HTR-8/SVneo (cell line): ENCODE measurements around the gene ANKRD27.

Experiments
- DNase-seq: peaks from one replicate; pipeline ENCODE4 v3.0.0; 2011; ENCODE audit warnings: low spot score, mixed read lengths; ENCODE audit not compliant: insufficient read length
- FAIRE-seq: peaks from 2 replicates; lab custom pipeline; 2011; peaks lifted over from hg19 to GRCh38; lab: Jason Lieb, UNC

ANKRD27 gene

DNA sequence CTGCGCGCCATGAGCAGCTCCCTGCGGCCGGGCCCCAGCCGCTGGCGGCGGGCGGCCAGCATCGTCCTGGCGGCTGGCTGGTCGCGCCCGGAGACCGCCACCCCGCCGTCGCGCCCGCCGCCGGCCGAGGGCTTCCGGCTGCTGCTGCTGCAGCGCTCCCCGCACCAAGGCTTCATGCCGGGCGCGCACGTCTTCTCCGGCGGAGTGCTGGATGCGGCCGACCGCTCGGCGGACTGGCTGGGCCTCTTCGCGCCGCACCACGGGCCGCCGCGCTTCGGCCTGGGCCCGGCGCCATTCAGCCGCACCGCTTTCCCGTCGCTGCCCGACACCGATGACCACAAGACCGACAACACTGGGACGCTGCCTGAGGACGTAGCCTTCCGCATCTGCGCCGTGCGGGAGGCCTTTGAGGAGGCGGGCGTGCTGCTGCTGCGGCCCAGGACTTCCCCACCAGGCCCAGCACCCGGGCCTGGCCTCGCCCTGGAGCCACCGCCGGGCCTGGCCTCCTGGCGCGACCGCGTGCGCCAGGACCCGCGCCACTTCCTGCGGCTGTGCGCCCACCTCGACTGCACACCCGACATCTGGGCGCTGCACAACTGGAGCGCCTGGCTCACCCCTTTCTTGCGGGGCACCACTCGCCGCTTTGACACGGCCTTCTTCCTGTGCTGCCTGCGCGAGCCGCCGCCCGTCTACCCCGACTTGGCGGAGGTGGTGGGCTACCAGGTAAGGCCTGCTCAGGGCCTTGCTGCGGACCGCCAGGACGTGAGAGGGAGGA is 17.2 kb upstream of the ANKRD27 start:
- FAIRE-seq, result no peak
- DNase-seq, result no peak

DNA sequence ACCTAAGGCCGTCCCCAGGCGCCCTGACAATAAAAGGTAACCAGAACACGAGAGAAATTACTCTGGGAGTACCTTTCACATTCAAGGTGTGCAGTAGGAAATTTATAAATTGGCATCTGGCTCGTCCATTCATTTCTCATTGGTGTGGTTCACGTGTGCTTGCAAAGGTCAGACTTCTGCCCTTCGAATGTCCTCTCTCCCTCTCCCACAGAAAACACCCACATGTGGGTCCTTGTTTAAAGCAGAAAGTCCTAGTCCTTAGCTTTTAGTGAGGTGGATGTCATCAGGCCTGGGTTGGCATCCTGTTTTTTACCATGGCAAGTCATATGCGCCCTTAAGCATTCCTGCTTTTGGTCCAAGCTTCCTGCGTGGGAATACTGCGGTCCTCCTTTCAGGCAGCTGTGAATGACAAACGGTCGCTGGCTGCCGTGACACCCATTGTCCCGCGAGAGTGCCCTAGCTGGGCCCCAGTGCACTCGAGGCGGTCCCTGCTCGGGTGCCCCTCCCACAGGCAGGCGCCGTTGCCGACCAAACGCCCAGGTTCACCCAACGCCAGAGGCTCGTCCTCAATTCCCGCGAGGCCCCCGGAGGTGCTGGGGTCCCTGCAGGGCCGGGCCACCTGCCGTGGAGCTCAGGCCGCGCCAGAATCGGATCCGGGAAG is 16.4 kb upstream of the ANKRD27 start, which contains the start of gene NUDT19:
TSS of gene NUDT19 (plus strand) at position 531 of the 661 bp plus-strand sequence. CDS start 140 bp downstream, outside the sequence.
- peak; percentile 31 for FAIRE-seq
- peak; percentile 90 for DNase-seq

DNA sequence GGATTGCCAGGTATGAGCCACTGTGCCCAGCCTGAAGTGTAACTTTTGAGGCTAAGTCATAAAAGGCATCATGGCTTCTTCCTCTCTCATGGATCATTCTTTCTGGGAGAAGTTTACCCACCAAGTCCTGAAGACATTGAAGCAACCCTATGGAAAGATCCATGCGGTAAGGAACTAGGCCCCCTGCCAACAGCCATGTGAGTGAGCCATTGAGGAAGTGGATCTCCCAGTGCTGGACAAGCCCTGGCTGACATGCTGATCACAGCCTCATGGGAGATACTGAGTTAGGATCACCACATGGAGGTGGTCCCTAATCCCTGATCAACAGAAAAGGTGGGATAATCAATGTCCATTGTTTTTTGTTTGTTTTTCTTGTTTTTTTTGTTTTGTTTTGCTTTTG is 13.3 kb upstream of the ANKRD27 start:
- FAIRE-seq (no peak), DNase-seq (no peak)

DNA sequence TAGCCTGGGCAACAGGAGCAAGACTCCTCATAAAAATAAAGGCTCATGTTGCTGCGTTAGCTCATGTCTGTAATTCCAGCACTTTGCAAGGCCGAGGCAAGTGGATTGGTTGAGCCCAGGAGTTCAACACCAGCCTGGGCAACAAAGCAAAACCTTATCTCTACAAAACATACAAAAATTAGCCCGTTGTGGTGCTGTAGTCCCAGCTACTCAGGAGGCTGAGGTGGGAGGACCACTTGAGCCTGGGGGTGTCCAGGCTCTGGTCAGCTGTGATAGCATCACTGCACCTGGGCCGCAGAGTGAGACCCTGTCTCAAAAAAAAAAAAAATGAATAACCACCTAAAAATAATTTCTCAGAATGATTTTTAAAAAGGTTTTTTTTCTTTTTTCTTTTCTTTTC is 12.7 kb upstream of the ANKRD27 start:
- DNase-seq (no peak), FAIRE-seq (no peak)

DNA sequence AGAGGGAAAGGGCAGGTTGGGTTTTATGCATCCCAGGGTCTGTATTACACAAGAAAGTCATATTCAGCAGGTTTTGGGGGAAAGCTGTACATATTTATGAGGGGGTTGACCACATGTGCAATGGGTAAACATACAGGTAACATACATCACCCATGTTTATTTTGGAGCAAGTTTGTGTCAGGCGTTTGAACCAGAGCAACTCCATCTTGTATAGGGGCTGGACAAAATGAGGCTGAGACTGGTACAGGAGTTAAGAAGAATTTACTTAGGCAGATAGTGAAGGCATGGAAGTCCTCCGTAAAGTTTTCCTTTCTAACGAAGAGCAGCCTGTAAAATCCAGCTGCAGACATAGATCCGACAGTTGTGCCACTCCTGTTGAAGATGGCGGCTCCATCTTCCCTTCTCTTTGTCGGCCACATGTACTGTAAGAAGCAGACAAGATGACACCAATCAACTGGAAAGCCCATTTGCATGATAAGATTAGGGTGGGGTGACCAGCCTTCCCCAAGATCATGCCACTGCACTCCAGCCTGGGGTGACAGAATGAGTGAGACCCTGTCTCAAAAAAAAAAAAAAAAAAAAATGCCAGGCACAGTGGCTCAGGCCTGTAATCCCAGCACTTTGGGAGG is 12.0 kb upstream of the ANKRD27 start:
- no peak for FAIRE-seq
- DNase-seq, result no peak

DNA sequence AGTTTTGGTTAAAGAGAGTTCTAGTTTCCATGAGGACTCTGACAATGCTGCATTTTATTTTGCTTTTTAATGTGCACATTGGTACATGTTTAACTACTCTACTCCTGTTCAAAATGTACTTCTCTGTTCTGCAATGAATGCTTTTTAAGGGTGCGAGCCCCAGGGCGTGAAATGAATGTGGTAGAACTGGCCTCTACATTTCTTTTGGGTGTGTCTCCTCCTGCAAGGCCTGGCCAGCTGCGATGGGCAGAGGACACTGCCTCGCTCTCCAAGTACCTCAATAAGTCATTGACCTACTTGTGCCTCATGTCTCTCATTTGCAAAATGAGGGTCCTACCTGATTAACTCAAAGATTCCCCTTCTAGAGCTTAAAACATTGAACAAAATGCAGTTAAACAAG is 7.3 kb upstream of the ANKRD27 start:
- FAIRE-seq, result no peak

DNA sequence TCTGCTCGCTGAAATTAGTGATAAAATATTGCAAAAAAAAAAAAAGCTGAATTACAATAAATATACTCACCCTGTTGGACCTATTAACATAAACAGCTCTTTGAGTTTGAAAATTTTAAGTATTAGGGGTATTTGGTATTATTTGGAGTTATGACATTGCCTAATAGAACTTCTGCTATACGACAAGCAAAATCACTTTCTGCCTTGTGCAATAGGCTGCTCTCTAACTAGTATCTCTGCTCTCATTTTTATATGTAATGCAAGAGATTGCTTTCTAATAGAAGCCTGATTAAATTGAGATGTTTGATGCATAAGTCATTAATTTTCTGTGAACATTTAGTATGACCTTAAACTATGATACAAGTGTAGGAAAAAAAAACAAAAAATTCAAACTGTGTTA is 6.0 kb upstream of the ANKRD27 start:
- FAIRE-seq, result no peak
- DNase-seq, result no peak

More for the DNA sequence above, 7.3 kb upstream of the ANKRD27 start:
- DNase-seq, result no peak

DNA sequence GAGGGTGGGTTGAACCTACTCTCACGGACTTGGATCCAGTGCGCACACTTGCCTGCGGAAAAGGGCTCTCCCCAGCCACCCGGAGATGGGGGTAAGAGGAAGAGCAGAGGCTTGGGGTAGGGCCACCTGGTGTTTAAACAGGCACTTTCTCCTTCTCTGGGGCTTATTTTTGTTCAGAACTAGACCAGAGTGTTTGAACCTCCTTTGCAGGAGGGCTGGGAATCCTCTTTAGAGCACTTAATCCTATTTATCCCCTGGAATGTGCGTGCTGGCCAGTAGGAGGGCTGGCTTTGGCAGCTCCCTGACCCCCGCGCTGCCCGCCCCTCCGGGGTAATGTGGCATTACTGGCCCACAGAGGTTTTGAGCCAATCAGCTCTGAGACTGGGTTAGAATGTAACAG is 2.7 kb upstream of the ANKRD27 start:
- DNase-seq (no peak), FAIRE-seq (no peak)

DNA sequence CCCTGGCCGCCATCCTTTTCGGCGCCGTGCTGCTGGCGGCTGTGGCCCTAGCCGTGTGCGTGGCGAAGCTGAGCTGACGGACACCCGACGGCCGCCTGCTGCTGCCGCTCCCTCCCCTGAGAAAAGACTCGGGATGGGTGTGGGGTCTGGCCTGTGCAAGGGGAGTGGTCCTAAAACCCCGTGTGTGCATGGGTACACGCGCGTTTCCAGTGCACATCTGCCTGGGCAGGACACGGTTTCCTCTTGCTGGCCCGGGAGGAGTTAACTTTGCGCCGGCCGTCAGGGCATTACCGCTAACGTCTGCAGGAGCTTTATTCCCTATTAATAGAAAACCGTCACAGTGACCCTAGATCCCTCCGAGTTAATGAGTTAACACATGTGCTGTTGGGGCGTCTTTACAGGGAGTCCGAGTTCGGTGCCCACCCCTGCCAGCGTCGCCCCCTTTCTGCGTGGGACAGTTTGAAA is 1.9 kb upstream of the ANKRD27 start:
- DNase-seq (no peak), FAIRE-seq (no peak)

DNA sequence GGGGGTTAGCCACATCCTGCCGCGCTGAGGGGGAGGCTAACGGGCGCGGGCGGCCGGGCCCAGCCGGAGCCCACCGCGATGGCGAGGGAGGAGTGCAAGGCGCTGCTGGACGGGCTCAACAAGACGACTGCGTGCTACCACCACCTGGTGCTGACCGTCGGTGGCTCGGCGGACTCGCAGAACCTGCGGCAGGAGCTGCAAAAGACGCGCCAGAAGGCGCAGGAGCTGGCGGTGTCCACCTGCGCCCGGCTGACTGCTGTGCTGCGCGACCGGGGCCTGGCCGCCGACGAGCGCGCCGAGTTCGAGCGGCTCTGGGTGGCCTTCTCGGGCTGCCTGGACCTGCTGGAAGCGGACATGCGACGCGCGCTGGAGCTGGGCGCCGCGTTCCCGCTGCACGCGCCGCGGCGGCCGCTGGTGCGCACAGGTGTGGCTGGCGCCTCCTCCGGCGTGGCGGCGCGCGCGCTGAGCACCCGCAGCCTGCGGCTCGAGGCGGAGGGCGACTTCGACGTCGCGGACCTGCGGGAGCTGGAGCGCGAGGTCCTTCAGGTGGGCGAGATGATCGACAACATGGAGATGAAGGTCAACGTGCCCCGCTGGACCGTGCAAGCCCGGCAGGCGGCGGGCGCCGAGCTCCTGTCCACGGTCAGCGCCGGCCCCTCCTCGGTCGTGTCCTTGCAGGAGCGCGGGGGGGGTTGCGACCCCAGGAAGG is 1.4 kb upstream of the ANKRD27 start:
- FAIRE-seq (no peak), DNase-seq (no peak)

DNA sequence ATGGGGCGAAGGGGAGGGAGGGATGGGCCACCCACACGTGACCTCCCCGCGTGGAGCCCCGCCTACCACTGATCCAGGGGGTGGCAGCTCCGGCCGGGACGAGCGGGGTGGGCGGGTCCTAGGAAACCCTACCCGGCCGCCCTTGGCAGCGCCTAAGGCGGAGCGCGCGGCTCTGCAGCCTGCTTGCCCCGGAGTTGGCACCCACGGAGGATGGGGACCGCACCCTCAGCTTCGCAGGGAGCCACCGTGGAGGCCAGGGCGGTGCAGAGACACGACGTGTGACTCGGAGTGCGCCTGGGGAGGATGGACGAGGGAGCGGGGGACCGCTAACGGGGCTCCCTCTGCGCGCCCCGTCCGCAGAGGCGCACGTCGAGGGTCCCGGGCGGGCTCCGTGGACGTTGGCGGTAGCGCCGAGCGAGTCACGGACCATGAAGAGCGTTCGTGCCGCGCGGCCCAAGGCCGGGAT is 773 bp upstream of the ANKRD27 start, which contains the start of gene RGS9BP:
TSS of gene RGS9BP (plus strand) at position 129 of the 466 bp plus-strand sequence. CDS start 416 bp downstream, outside the sequence.
- DNase-seq (peak; percentile 85), FAIRE-seq (peak; percentile 68)

DNA sequence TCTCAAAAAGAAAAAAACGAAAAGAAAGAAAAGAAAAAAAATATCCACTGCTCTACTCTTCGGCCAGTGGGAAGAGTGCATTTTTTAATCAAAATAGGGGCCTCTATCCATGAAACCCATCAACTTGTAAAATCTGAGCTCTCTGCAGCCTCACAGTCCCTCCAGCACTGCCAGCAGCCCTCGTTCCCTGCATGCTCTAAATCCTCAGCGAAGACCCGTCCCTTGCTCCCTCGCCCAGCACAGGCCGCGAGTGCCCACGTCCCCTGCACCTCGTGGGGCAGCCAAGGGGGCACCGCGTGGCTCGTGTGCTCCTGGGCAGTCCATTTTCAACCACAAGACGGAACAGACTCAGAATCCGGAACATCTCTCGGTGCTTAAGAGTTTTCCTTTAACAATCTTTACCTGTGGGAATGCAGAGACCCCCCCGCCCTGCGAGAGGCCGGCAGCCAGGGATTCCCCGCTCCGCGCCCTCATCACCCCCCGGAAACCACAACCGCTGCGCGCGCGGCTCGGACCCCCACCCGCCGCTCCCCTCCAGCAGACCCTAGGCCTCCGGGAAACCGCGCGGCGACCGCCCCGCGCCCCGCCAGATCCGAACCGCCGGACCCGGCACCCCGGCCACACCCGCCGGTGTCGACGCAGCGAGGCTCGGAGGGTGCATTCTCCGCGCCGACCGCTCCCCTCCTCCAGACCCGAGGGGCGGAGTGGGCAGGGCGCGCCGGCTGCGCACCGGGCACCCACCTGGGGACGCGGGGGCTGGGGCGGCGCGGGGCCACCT is 638 bp downstream of the ANKRD27 start:
- FAIRE-seq (no peak), DNase-seq (no peak)

DNA sequence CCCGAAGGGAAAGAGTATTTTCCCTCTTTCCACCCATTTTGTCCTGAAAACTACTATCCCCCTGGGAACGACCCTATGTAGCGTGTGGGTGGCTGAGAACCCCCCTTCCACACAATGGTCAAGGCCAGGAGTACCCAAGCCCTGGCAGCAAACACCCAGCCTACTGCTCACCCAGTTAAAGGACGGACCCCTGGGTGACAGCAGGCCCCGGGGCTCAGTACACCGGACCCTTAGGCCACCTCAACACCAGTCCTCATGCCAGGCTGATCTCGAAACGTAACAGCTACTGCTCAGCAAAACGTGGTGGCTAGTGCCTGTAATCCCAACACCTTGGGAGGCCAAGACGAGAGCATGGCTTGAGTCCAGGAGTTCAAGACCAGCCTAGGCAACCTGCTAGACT is 1.4 kb downstream of the ANKRD27 start:
- DNase-seq, result no peak
- no peak for FAIRE-seq

DNA sequence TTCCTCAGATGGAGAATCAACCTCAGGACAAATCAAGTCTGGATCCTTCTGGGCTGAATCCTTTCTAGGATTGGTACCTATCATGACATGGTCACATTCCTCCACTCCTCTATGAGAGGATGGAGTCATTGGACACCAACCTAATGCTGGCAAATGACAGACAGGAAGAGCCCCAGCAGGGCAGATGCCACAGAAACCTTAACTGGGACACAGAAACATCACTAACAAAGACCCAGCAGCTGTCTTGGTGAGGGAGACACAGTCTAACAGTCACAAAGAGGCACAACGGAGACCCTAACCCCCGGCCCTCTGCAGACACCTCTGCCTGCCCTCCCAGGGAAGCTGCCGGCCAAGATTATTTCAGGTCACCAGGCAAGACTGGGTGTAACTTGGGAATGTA is 2.1 kb downstream of the ANKRD27 start:
- DNase-seq, result no peak
- FAIRE-seq, result no peak

DNA sequence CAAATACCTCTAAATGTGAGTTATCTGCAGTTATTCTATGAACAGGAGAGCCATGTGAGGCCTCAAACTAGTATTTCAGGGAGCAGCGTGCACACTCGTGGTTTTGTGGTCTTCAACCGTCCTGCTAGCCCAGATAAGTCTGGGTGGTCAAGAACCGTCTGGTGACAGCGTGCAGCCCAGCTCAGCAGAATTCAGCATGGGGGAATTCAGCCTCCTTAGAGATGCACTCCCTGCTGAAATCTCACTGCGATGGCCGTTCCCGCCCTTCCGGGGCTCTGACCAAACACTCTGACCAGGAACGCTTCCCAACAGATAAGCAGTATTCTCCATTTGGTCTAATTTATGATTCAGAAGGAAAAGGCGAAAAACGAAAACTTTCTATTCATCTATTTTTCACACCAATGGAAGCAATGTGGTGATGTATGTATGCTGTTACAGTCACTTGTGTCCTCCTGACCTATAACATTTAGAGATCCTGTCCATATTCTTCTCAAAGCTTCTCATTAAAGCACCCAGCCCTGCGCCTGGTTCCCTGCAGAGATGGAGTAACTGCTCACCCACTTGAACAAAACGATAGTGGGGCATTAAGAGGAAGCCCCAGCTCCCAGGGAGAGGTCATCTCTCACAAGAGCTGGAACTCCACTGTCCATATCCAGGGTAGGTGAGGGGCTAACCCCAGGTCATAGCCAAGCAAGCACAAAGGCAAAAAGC is 2.9 kb downstream of the ANKRD27 start:
- no peak for FAIRE-seq
- DNase-seq, result no peak

DNA sequence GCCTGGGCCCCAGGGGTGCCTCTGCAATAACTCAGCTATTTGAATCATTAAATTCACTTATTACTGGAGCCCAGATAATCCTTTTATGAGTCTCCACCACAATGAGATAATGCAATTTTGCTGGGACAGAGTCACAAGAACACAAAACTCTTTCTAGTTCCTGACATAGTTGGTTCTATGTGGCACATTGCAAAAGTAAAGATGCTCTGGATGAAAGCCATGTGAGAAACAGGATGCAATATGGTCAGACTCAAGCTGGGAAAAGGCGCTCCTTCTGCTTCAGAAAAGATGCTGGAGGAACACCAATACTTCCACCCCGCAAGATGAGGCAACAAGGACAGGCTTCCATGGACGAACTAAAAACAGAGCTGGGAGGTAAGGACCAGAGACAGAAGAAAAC is 5.7 kb downstream of the ANKRD27 start:
- no peak for FAIRE-seq
- DNase-seq, result no peak

DNA sequence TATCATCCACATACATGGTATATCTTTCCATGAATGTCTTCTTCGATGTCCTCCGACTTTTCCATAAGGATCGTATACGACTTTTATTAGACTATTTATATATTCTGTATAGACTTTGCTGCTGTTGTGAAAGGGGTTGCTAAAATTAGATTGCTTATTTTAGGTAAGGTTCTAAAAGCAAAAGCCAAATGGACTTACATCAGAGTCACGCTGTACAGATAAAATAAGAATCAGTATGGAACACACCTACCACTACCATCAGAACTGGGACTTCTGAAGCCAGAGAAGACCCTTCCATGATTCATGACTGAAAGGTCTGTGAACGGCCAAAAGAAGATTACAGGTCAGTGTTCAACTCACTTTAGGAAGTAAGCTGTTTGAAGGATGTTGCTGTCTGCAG is 8.9 kb downstream of the ANKRD27 start:
- no peak for FAIRE-seq

DNA sequence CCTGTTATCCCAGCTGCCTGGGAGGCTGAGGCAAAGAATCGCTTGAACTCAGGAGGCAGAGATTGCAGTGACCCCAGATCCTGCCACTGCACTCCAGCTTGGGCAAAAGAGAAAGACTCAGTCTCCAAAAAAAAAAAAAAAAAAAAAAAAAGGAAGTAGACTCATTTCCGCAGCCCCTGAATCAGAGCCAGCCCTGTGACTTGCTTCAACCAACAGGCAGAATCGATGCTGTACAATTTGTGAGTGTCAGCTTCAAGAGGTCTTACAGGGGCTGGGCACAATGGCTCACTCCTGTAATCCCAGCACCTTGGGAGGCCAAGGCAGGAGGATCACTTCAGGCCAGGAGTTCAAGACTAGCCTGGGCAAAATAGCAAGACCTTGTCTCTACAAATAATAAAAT is 12.8 kb downstream of the ANKRD27 start:
- DNase-seq, result no peak
- FAIRE-seq, result no peak

More for the DNA sequence above, 8.9 kb downstream of the ANKRD27 start:
- DNase-seq, result no peak

DNA sequence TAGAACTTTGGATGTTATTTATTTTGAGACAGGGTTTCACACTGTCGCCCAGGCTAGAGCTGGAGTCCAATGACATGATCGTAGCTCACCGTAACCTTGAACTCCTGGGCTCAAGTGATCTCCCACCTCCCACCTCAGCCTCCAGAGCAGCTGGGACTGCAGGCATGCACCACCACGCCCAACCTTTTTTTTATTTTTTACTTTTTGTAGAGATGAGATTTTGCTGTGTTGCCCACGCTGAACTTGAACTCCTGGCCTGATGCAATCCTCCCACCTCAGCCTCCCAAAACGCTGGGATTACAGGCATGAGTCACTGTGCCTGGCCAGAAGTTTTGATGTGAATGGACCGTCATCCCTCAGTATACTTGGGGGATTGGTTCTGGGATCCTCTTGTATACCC is 13.7 kb downstream of the ANKRD27 start:
- DNase-seq, result no peak
- no peak for FAIRE-seq
